WTC11 (cell line): Measurements from ENCODE around the gene ELOVL5. TPM values are rescaled to one million over a fixed set of nuclear protein-coding genes. Genes with fewer than 3 reads are reported as not detected.

ENCODE experiments used
- ATAC-seq: fragments of 200-7000 bp; cut with Tn5 transposase; 2 replicates; pipeline ENCODE4 v1.10.0; 2021; ENCODE audit warnings: mild to moderate bottlenecking, moderate library complexity
- CTCF ChIA-PET: fragments of 300-600 bp; sonication (Branson Sonifier 250); formaldehyde crosslinking; loops from one replicate; lab custom pipeline; 2021; ENCODE audit warnings: antibody characterized with exemption; lab: Charles Lee
- POLR2A ChIA-PET: fragments of 350-600 bp; sonication (Branson Sonifier 250); formaldehyde crosslinking; loops from one replicate; lab custom pipeline; 2021; ENCODE audit warnings: antibody characterized with exemption; lab: Charles Lee
- DNase-seq: peaks from one replicate; pipeline ENCODE4 v3.0.0; 2021; ENCODE audit warnings: low spot score
- H3K27ac Mint-ChIP-seq: 2 replicates; pipeline ENCODE4 v1.8.0; 2021; ENCODE audit warnings: mixed read lengths
- H3K27me3 Mint-ChIP-seq: 2 replicates; pipeline ENCODE4 v1.8.0; 2021; ENCODE audit warnings: low read depth, mild to moderate bottlenecking, moderate library complexity, mixed read lengths
- H3K36me3 Mint-ChIP-seq: 2 replicates; pipeline ENCODE4 v1.8.0; 2021; ENCODE audit warnings: mixed read lengths
- H3K4me1 Mint-ChIP-seq: 2 replicates; pipeline ENCODE4 v1.8.0; 2022; ENCODE audit warnings: mixed read lengths
- H3K4me3 Mint-ChIP-seq: 2 replicates; pipeline ENCODE4 v1.8.0; 2021; ENCODE audit warnings: mild to moderate bottlenecking, moderate library complexity, mixed read lengths
- H3K9me3 Mint-ChIP-seq: 2 replicates; pipeline ENCODE4 v1.8.0; 2021; ENCODE audit warnings: mixed read lengths
- AR ChIP-seq: fragments of 250-450 bp; sonication (Bioruptor Pico); IDR thresholded peaks from 2 replicates; pipeline ENCODE4 v1.9.0; 2021; ENCODE audit warnings: mild to moderate bottlenecking
- E2F1 ChIP-seq: sonication (generic); formaldehyde crosslinking; IDR thresholded peaks from 2 replicates; pipeline ENCODE4 v1.8.0; 2022; ENCODE audit warnings: mild to moderate bottlenecking, missing genetic modification reagents
- E2F5 ChIP-seq: sonication (generic); formaldehyde crosslinking; IDR thresholded peaks from 2 replicates; pipeline ENCODE4 v1.8.1; 2022; ENCODE audit warnings: mild to moderate bottlenecking, moderate library complexity, missing genetic modification reagents
- ESRRA ChIP-seq: sonication (generic); formaldehyde crosslinking; IDR thresholded peaks from 2 replicates; pipeline ENCODE4 v1.8.1; 2022; ENCODE audit warnings: mild to moderate bottlenecking, missing genetic modification reagents, borderline replicate concordance
- FOXP1 ChIP-seq: sonication (generic); formaldehyde crosslinking; IDR thresholded peaks from 2 replicates; pipeline ENCODE4 v1.8.0; 2022; ENCODE audit warnings: missing genetic modification reagents, mild to moderate bottlenecking, moderate library complexity, borderline replicate concordance
- GTF2I ChIP-seq: fragments of 250-450 bp; sonication (Bioruptor Pico); conservative IDR thresholded peaks from 2 replicates; pipeline ENCODE4 v1.4.0; 2021; ENCODE audit warnings: mild to moderate bottlenecking
- HMGA2 ChIP-seq: fragments of 250-450 bp; sonication (Bioruptor Pico); IDR thresholded peaks from 2 replicates; pipeline ENCODE4 v1.4.0; 2021; ENCODE audit warnings: mild to moderate bottlenecking, moderate library complexity
- IRF2 ChIP-seq: sonication (generic); formaldehyde crosslinking; IDR thresholded peaks from 2 replicates; pipeline ENCODE4 v1.8.0; 2022; ENCODE audit warnings: low read depth, missing genetic modification reagents, borderline replicate concordance
- JAZF1 ChIP-seq: fragments of 250-450 bp; sonication (Bioruptor Pico); IDR thresholded peaks from 2 replicates; pipeline ENCODE4 v1.9.0; 2021; ENCODE audit warnings: moderate library complexity, mild to moderate bottlenecking, inconsistent platforms
- NFE2L1 ChIP-seq: sonication (generic); formaldehyde crosslinking; IDR thresholded peaks from 2 replicates; pipeline ENCODE4 v1.8.1; 2023; ENCODE audit warnings: missing genetic modification reagents
- OVOL2 ChIP-seq: fragments of 250-450 bp; sonication (Bioruptor Pico); IDR thresholded peaks from 2 replicates; pipeline ENCODE4 v1.9.0; 2021; ENCODE audit warnings: mild to moderate bottlenecking, borderline replicate concordance
- PREB ChIP-seq: sonication (generic); formaldehyde crosslinking; IDR thresholded peaks from 2 replicates; pipeline ENCODE4 v1.8.1; 2022; ENCODE audit warnings: mild to moderate bottlenecking, missing genetic modification reagents, moderate library complexity, borderline replicate concordance
- RORB ChIP-seq: fragments of 250-450 bp; sonication (Bioruptor Pico); IDR thresholded peaks from 2 replicates; pipeline ENCODE4 v1.9.0; 2021; ENCODE audit warnings: mild to moderate bottlenecking
- TP53 ChIP-seq: sonication (generic); formaldehyde crosslinking; IDR thresholded peaks from 2 replicates; pipeline ENCODE4 v1.8.1; 2023; ENCODE audit warnings: mild to moderate bottlenecking, missing genetic modification reagents
- ZNF232 ChIP-seq: sonication (generic); formaldehyde crosslinking; IDR thresholded peaks from 2 replicates; pipeline ENCODE4 v1.8.0; 2022; ENCODE audit warnings: mild to moderate bottlenecking, missing genetic modification reagents
- ZNF396 ChIP-seq: fragments of 250-450 bp; sonication (Bioruptor Pico); IDR thresholded peaks from 2 replicates; pipeline ENCODE4 v1.8.0; 2021; ENCODE audit warnings: mild to moderate bottlenecking, moderate library complexity, borderline replicate concordance
- ZNF423 ChIP-seq: fragments of 250-450 bp; sonication (Bioruptor Pico); IDR thresholded peaks from 2 replicates; pipeline ENCODE4 v2.1.2; 2022; ENCODE audit warnings: mild to moderate bottlenecking, moderate library complexity
- ZNF425 ChIP-seq: fragments of 250-450 bp; sonication (Bioruptor Pico); conservative IDR thresholded peaks from 2 replicates; pipeline ENCODE4 v1.9.0; 2021; ENCODE audit warnings: mild to moderate bottlenecking
- ZNF512 ChIP-seq: sonication (generic); formaldehyde crosslinking; IDR thresholded peaks from 2 replicates; pipeline ENCODE4 v1.8.1; 2022; ENCODE audit warnings: missing genetic modification reagents, borderline replicate concordance
- ZNF532 ChIP-seq: fragments of 250-450 bp; sonication (Bioruptor Pico); IDR thresholded peaks from 2 replicates; pipeline ENCODE4 v1.9.0; 2021; ENCODE audit warnings: mild to moderate bottlenecking, borderline replicate concordance
- ZNF671 ChIP-seq: fragments of 250-450 bp; sonication (Bioruptor Pico); IDR thresholded peaks from 2 replicates; pipeline ENCODE4 v1.8.0; 2021; ENCODE audit warnings: mild to moderate bottlenecking
- total RNA-seq: library from RNA; stranded (reverse); gene quantifications from 3 replicates; pipeline ENCODE4 v1.2.3, GENCODE V29; 2021

Gene ELOVL5
- total RNA-seq, 1 experiment from 2014 or later, result 122 TPM

GRCh38 chr6:53397283-53397682 lies 48.5 kb upstream of the ELOVL5 start (continued):
- no peak for TF ChIP-seq ZNF425 (CRISPR knock-in tag)
- no peak for TF ChIP-seq ZNF396 (CRISPR knock-in tag)
- no peak for TF ChIP-seq E2F1
- no peak for TF ChIP-seq JAZF1 (CRISPR knock-in tag)
- no peak for TF ChIP-seq NFE2L1
- no peak for TF ChIP-seq RORB (CRISPR knock-in tag)
- TF ChIP-seq GTF2I, result no peak
- no peak for TF ChIP-seq TP53 (CRISPR knock-in tag)
- no peak for TF ChIP-seq FOXP1
- no peak for TF ChIP-seq IRF2 (CRISPR knock-in tag)
- TF ChIP-seq PREB (CRISPR knock-in tag), result no peak
- no peak for TF ChIP-seq OVOL2
- TF ChIP-seq, all 79 proteins: peak for 0

GRCh38 chr6:53395986-53396385 lies 47.2 kb upstream of the ELOVL5 start:
- H3K36me3 Mint-ChIP-seq, result no peaks in the 10 kb centered on the region
- no peaks in the 10 kb centered on the region for H3K27me3 Mint-ChIP-seq
- ChIA-PET CTCF (interaction anchor here (1.4 kb wide), 1 partner anchor 12 kb away, joined by 3 read pairs; no protein-coding TSS in a partner anchor), POLR2A (no interaction called here)
- no peaks in the 10 kb centered on the region for H3K9me3 Mint-ChIP-seq
- ATAC-seq, result no peak
- DNase-seq, result no peak
- H3K4me1 Mint-ChIP-seq, result no peaks in the 10 kb centered on the region
- H3K4me3 Mint-ChIP-seq, result no peak overlapping the region
- H3K27ac Mint-ChIP-seq, result no peak overlapping the region
- TF ChIP-seq ZNF532 (CRISPR knock-in tag), result no peak
- TF ChIP-seq ZNF512 (CRISPR knock-in tag), result no peak
- TF ChIP-seq E2F5 (CRISPR knock-in tag), result no peak
- no peak for TF ChIP-seq HMGA2 (CRISPR knock-in tag)
- TF ChIP-seq AR, result no peak
- TF ChIP-seq ESRRA (CRISPR knock-in tag), result no peak
- no peak for TF ChIP-seq PREB (CRISPR knock-in tag)
- no peak for TF ChIP-seq ZNF232
- no peak for TF ChIP-seq ZNF671 (CRISPR knock-in tag)
- no peak for TF ChIP-seq ZNF423 (CRISPR knock-in tag)
